Measurements from ENCODE around the gene ARID1B.

Gene ARID1B

GRCh38 chr6:157206359-157206815, 429.2 kb downstream of the ARID1B start:
- TF ChIP-seq CTCF (IDR thresholded peaks at IDR 0.05; ENCODE audit: extremely low read depth, missing control alignments), result no peak
- DNase-seq (ENCODE audit: low spot score), result no peak

GRCh38 chr6:157207521-157208076, 430.4 kb downstream of the ARID1B start:
- no peak for DNase-seq (ENCODE audit: low spot score)
- no peak for TF ChIP-seq CTCF (IDR thresholded peaks at IDR 0.05; ENCODE audit: extremely low read depth, missing control alignments)

DNA sequence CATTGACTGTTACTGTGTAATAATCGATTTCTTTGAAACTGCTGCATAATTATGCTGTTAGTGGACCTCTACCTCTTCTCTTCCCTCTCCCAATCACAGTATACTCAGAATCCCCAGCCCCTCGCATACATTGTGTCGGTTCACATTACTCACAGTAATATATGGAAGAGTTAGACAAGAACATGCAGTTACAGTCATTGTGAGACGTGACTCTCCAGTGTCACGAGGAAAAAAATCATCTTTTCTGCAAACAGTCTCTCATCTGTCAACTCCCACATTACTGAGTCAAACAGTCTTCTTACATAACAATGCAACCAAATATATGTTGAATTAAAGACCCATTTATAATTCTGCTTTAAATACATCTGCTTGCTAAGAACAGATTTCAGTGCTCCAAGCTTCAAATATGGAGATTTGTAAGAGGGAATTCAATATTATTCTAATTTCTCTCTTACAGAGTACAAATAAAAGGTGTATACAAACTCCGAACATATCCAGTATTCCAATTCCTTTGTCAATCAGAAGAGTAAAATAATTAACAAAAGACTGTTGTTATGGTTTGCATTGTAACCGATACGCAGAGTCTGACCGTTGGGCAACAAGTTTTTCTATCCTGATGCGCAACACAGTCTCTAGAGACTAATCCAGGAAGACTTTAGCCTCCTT, 432.8 kb downstream of the ARID1B start:
- no peak for DNase-seq (ENCODE audit: low spot score)
- no peak for TF ChIP-seq CTCF (IDR thresholded peaks at IDR 0.05; ENCODE audit: extremely low read depth, missing control alignments)

DNA sequence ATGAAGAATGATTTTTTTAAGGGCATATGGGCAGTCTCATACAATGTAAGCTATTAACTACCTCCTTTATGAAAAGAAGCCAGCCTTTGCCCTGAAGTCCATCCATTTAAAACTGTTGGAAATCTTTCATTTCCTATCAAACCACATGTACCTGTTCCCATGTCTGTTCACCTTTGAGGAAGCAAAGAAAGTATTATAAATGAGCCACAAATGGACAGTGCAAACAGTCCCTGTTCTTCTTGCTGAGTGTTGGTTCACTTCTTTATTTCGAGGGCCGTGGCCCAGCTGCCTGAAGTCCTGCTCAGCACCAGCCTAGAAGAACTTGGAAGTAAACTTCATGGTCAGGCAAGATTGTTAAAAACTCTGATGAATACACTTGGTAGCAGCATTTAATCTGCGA, 433.8 kb downstream of the ARID1B start:
- DNase-seq (ENCODE audit: low spot score), result no peak
- TF ChIP-seq CTCF (IDR thresholded peaks at IDR 0.05; ENCODE audit: extremely low read depth, missing control alignments), result no peak

GRCh38 chr6:157211603-157212455, 434.7 kb downstream of the ARID1B start:
- DNase-seq (ENCODE audit: low spot score), result no peak
- TF ChIP-seq CTCF (IDR thresholded peaks at IDR 0.05; ENCODE audit: extremely low read depth, missing control alignments), result no peak

DNA sequence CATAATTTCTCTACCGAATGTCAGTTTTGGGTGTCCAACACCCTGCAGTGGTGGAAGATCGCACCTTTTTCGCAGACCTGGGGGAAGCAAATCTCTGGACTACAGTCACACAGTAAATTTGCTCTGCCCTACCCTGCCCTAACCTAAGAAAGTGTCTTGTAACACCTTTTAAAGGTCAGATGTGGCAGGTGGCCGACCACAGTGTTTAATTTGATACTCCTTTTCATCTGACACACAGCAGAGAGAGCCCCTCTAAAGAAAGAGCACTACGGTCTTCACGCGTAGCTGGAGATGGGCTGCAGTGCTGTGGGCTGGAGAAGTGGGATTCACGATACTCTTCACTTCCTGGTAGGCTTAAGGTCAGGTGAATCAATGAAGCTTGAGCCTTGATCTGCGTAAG, 436.2 kb downstream of the ARID1B start:
- DNase-seq (ENCODE audit: low spot score), result no peak
- TF ChIP-seq CTCF (IDR thresholded peaks at IDR 0.05; ENCODE audit: extremely low read depth, missing control alignments), result no peak
